Colonic mucosa (tissue), 4 donors: ENCODE results near the gene NOS1AP. TPM values are rescaled to one million over a fixed set of nuclear protein-coding genes. Genes with fewer than 3 reads are reported as not detected.

Experiments
- DNase-seq: peaks from one replicate; pipeline ENCODE4 v3.0.0-alpha.2; 2020
- H3K27ac ChIP-seq: fragments of 200-600 bp; one replicate; pipeline ENCODE4 v1.8.0; 2021
- H3K27me3 ChIP-seq: fragments of 200-600 bp; one replicate; pipeline ENCODE4 v1.8.0; 2021
- H3K36me3 ChIP-seq: fragments of 200-600 bp; one replicate; pipeline ENCODE4 v1.8.0; 2021
- H3K4me1 ChIP-seq: fragments of 200-600 bp; one replicate; pipeline ENCODE4 v1.8.0; 2021; ENCODE audit warnings: mild to moderate bottlenecking
- H3K4me3 ChIP-seq: fragments of 200-600 bp; one replicate; pipeline ENCODE4 v1.8.0; 2021
- H3K9ac ChIP-seq, 2 donors: one replicate each; pipeline ENCODE4 v1.7.0; 2013; ENCODE audit warnings: control low read depth in 2 of 2, low read depth in 2 of 2, low read length in 2 of 2
- H3K9me3 ChIP-seq: fragments of 200-600 bp; one replicate; pipeline ENCODE4 v1.8.0; 2021
- CTCF ChIP-seq: fragments of 200-600 bp; IDR thresholded peaks from one replicate; pipeline ENCODE4 v1.8.0; 2022; ENCODE audit warnings: antibody characterized with exemption, mild to moderate bottlenecking
- intact Hi-C: fragments of 100-400 bp; cut with DNase I; formaldehyde crosslinking; loops from one replicate; pipeline ENCODE4 v1.14.1; 2022
- total RNA-seq, 2 donors: library from RNA; stranded (reverse); fragmentation: NEBNext Ultra II Directional in 1 of 2; extraction: Animal tissue kit (Norgen Biotek cat#: 25700) in 1 of 2; gene quantifications; one replicate each; pipeline ENCODE4 v1.2.1, GENCODE V29; 2021
- donor health status: healthy.
- donor health status: DM: no; HTN: no; CAD: no.
- donor health status: DM: no; HTN: no; CAD: no.

The NOS1AP gene
- total RNA-seq, 2 donors from 2014 or later: 9.0 to 14.4 TPM

DNA sequence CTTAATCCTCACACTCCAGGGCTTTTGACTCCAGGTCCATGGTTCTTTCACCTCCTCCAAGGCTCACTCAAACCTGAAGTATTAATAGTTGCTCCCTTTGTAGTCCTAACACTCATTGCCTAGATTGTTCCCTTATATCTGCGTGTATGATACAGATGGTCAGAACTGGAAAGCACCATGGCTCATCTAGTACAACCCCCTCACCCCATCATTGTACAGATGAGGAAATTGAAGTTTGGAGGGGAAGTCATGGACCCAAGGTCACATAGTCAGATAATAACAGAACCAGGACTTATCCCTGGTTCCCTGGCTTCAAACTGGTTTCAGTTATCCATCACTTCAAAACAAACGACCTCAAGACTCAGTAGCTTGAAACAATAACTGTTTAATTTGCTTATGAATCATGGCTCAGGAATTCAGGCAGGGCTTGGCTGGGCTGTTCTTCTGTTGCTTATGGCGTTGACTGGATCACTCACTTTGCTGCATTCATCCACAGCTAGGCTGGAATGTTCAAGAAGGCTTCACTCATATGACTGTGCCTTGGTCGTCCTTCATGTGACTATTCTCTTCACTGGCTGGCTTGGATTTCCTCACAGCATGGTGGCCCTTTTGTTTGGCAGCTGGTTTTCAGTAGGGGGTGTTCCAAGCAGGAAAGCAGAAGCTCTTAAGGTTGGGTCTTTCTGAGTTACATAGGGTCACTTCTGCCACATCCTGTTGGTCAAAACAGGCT lies 5.0 kb downstream of the NOS1AP start:
- H3K9ac ChIP-seq: no peak overlapping the region
- TF ChIP-seq CTCF: no peak
- intact Hi-C loops: no loop called here
- peaks cover 2% of the 10 kb centered on the region for H3K4me1 ChIP-seq
- H3K9me3 ChIP-seq: no peaks in the 10 kb centered on the region
- H3K36me3 ChIP-seq: no peaks in the 10 kb centered on the region
- DNase-seq: no peak
- H3K27ac ChIP-seq: no peak overlapping the region
- H3K27me3 ChIP-seq: no peaks in the 10 kb centered on the region
- no peak overlapping the region for H3K4me3 ChIP-seq

- no peak overlapping the region for H3K9ac ChIP-seq
- H3K9me3 ChIP-seq: no peaks in the 10 kb centered on the region
- DNase-seq: no peak
- H3K4me1 ChIP-seq: peaks cover 2% of the 10 kb centered on the region
- no peaks in the 10 kb centered on the region for H3K27me3 ChIP-seq
- no peak for TF ChIP-seq CTCF
- intact Hi-C loops: no loop called here
- no peak overlapping the region for H3K4me3 ChIP-seq
- H3K27ac ChIP-seq: no peak overlapping the region
- no peaks in the 10 kb centered on the region for H3K36me3 ChIP-seq
These were observed 6.4 kb downstream of the NOS1AP start for GRCh38 chr1:162075862-162076261.

DNA sequence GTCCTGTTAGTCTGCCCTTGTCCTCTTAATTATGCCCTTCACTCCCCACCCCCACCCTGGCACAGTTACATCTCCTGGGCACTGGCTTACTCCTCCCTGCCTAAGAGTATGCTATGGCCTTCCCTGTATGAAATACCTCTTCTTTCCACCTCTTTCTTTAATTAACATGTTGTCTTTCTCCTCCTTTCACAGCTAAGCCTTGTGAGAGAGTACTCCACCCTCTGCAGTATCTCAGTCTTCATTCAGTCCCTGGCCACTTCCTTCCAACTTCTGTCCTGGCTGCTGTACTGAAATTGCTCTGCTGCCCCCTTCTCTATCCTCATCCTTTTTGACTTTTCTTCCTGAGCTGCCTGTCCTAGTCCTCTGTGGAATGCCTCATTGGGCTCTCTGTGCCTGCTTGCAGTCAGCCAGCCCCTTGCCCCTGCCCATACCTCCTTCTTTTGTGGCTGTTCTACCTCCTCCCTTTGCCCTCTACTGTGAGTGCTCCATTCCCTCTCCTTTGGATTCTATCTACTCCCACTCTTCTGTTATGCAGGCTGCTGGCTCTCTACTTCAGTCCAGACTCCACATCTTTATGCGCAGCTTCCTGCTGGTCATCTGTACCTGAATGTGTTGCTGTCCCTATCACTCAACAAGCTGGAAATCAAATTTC lies 8.3 kb downstream of the NOS1AP start:
- Histone ChIP-seq H3K4me1 (no peaks in the 10 kb centered on the region), H3K27me3 (no peaks in the 10 kb centered on the region), H3K9me3 (no peaks in the 10 kb centered on the region), H3K4me3 (no peak overlapping the region), H3K9ac (no peak overlapping the region), H3K36me3 (no peaks in the 10 kb centered on the region), H3K27ac (no peak overlapping the region)
- no peak for TF ChIP-seq CTCF
- DNase-seq: no peak
- intact Hi-C loops: no loop called here

- H3K27ac ChIP-seq: no peak overlapping the region
- H3K27me3 ChIP-seq: no peaks in the 10 kb centered on the region
- no peak for TF ChIP-seq CTCF
- no peaks in the 10 kb centered on the region for H3K4me1 ChIP-seq
- intact Hi-C loops: no loop called here
- no peak overlapping the region for H3K9ac ChIP-seq
- DNase-seq: no peak
- H3K4me3 ChIP-seq: no peak overlapping the region
- H3K9me3 ChIP-seq: no peaks in the 10 kb centered on the region
- no peaks in the 10 kb centered on the region for H3K36me3 ChIP-seq
These were observed 9.5 kb downstream of the NOS1AP start for GRCh38 chr1:162079030-162079429.

- Histone ChIP-seq H3K36me3 (no peaks in the 10 kb centered on the region), H3K4me1 (no peaks in the 10 kb centered on the region), H3K9ac (no peak overlapping the region), H3K9me3 (no peaks in the 10 kb centered on the region), H3K27ac (no peak overlapping the region), H3K4me3 (no peak overlapping the region), H3K27me3 (no peaks in the 10 kb centered on the region)
- DNase-seq: no peak
- intact Hi-C loops: no loop called here
- no peak for TF ChIP-seq CTCF
These were observed 11.1 kb downstream of the NOS1AP start for GRCh38 chr1:162080472-162081015.
